ENCODE data around the gene ATF4. TPM values are rescaled to one million over a fixed set of nuclear protein-coding genes. Genes with fewer than 3 reads are reported as not detected.
A peak's percentile ranks its signal among the peaks of the same experiment; 100 is the strongest.

ATF4 gene
- total RNA-seq, 2 experiments from 2014 or later, result 806 to 814 TPM

DNA sequence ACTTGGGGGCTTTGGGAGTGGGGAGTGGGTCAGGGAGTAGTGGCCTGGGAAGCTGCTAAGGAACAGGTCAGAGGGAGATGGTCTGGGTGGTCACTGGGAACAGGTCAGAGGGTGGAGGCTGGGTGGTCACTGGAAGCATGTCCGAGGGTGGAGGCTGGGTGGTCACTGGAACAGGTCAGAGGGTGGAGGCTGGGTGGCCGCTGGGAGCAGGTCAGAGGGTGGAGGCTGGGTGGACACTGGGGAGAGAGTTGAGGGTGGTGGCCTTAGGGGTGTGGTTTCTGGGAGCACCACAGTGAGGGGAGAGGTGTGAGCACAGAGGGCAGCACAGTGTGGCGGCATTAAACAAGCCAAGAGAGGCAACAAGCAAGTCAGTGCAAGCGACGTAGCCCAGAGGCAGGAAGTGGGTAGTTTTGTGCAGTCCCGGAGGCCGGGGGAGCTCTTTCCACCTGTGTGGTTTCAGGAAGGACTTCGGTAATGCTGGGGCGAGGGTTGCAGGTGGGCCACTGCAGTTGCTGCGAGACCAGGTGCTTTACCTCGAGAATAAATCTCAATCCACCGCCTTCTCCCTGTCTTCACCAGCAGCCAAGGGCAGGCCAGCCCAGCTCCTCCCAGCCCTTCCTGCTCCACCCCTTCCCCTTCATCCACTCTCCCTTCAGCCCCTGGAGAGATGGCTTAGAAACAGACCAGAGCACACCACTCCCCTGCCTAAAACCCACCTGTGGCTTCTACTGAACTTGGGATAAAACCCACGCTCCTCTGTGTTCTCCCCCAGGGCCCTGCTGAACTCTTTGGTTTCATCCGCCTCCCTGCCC, 47.0 kb downstream of the ATF4 start:
- no peaks in the 10 kb centered on the region for H3K36me3 Mint-ChIP-seq
- DNase-seq, result peak; percentile 40
- H3K27me3 Mint-ChIP-seq, result no peaks in the 10 kb centered on the region
- no peak overlapping the region for H3K4me3 Mint-ChIP-seq
- no peak overlapping the region for H3K27ac Mint-ChIP-seq
- peaks cover 10% of the 10 kb centered on the region for H3K4me1 Mint-ChIP-seq
- no peaks in the 10 kb centered on the region for H3K9me3 Mint-ChIP-seq

DNA sequence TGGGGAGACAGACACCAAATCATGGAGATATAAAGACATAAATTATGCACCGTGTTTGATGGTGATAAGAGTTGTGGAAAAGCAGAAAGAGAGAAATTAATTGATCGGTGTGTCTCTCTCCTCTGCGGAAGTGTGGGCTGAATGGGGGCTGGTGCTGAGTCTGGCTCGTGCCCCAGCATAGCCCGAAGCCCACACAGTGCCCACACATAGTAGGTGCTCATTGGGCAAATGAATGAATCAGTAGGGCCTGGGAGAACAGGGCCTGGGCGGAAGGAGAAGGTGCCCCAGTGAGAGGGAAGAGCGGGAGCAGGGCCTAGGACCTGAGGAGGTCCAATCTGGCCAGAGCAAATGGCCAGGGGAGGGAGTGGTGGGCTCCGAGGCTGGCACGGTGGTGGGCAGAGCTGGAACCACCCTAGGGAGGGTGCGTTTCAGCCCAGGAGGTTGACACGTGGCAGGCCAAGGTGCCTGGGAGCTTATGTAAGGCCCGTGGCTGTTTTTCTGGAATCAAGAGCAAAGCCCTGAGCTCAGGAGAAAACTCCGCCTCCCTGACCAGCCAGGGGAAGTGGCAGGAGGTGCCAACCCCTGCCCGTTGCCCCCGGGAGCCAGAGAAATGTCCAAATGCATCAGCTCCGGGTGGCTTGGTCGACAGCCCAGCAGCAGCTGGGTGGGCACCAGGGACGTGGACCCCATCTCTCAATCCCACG, 48.1 kb downstream of the ATF4 start:
- H3K36me3 Mint-ChIP-seq, result no peaks in the 10 kb centered on the region
- peaks cover 10% of the 10 kb centered on the region for H3K4me1 Mint-ChIP-seq
- H3K4me3 Mint-ChIP-seq, result no peak overlapping the region
- H3K27me3 Mint-ChIP-seq, result no peaks in the 10 kb centered on the region
- no peak for DNase-seq
- H3K27ac Mint-ChIP-seq, result no peak overlapping the region
- no peaks in the 10 kb centered on the region for H3K9me3 Mint-ChIP-seq

- no peaks in the 10 kb centered on the region for H3K27me3 Mint-ChIP-seq
- H3K4me3 Mint-ChIP-seq, result no peak overlapping the region
- no peak overlapping the region for H3K27ac Mint-ChIP-seq
- no peaks in the 10 kb centered on the region for H3K36me3 Mint-ChIP-seq
- no peaks in the 10 kb centered on the region for H3K9me3 Mint-ChIP-seq
- H3K4me1 Mint-ChIP-seq, result peaks cover 10% of the 10 kb centered on the region
- DNase-seq, result no peak
These were observed 48.7 kb downstream of the ATF4 start for GRCh38 chr22:39569066-39569465.

GRCh38 chr22:39570226-39570625, 49.9 kb downstream of the ATF4 start:
- no peaks in the 10 kb centered on the region for H3K9me3 Mint-ChIP-seq
- no peak for DNase-seq
- H3K36me3 Mint-ChIP-seq, result no peaks in the 10 kb centered on the region
- peaks cover 10% of the 10 kb centered on the region for H3K4me1 Mint-ChIP-seq
- no peak overlapping the region for H3K4me3 Mint-ChIP-seq
- H3K27me3 Mint-ChIP-seq, result no peaks in the 10 kb centered on the region
- H3K27ac Mint-ChIP-seq, result no peak overlapping the region

DNA sequence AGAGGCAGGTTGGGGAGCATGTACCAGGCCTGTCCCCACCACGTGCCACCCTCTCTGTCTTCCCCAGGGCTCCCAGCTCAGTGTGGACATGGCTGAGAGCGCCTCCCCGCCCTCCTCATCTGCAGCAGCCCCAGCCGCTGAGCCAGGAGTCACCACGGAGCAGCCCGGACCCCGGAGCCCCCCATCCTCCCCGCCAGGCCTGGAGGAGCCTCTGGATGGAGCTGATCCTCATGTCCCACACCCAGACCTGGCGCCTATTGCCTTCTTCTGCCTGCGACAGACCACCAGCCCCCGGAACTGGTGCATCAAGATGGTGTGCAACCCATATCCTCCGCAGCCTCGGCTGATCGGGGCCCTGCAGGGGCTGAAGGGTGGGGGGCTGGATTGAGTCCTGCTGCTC, 50.3 kb downstream of the ATF4 start, which contains the start of gene CACNA1I:
TSS of gene CACNA1I (plus strand) at position 89 of the 400 bp plus-strand sequence. CDS start at position 89, 0 bp downstream.
- no peak within 1 kb of the TSS for H3K4me3 Mint-ChIP-seq
- no peaks in the 10 kb centered on the region for H3K27me3 Mint-ChIP-seq
- H3K9me3 Mint-ChIP-seq, result no peaks in the 10 kb centered on the region
- peaks cover 10% of the 10 kb centered on the region for H3K4me1 Mint-ChIP-seq
- no peaks in the 10 kb centered on the region for H3K36me3 Mint-ChIP-seq
- no peak within 1 kb of the TSS for H3K27ac Mint-ChIP-seq
- DNase-seq, result no peak

DNA sequence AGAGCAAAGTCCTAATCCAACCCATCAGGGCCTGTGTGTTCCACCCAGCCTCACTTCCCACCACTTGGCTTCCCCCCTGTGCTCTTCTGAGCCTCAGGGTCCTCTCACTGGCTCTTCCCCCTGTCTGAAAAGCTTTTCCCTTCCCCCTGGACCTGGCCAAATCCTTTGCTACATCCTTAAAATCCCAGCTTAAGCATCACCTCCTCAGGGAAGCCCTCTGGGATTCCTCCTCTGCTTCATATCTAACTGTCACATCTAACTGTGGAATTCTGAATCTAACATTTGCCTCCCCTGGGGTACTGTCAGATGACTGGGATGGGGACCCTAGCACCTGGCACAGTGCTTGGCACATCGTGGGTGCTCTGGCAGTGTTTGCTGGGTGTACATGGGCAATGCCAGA, 51.2 kb downstream of the ATF4 start:
- no peaks in the 10 kb centered on the region for H3K27me3 Mint-ChIP-seq
- DNase-seq, result no peak
- H3K27ac Mint-ChIP-seq, result no peak overlapping the region
- no peak overlapping the region for H3K4me3 Mint-ChIP-seq
- H3K9me3 Mint-ChIP-seq, result no peaks in the 10 kb centered on the region
- H3K36me3 Mint-ChIP-seq, result no peaks in the 10 kb centered on the region
- H3K4me1 Mint-ChIP-seq, result peaks cover 10% of the 10 kb centered on the region

Other genes with a start within 250 kb of the ATF4 start
- 1,000 to 10,000 TPM; 3,164 to 3,255 TPM for gene RPL3, start 200.9 kb upstream of the ATF4 start, total RNA-seq
- 1 to 10 TPM; 7.4 to 9.3 TPM for gene SYNGR1, start 170.6 kb upstream of the ATF4 start, total RNA-seq
- 10 to 100 TPM; 17.1 to 18.2 TPM for gene TAB1, start 120.8 kb upstream of the ATF4 start, total RNA-seq
- 1 to 10 TPM; 1.0 to 1.2 TPM for gene MGAT3, start 63.5 kb upstream of the ATF4 start, total RNA-seq
- gene MIEF1, start 18.3 kb upstream of the ATF4 start, total RNA-seq, result 10 to 100 TPM; 62.9 to 65.0 TPM
- 100 to 1,000 TPM; 104 to 113 TPM for gene RPS19BP1, start 12.2 kb downstream of the ATF4 start, total RNA-seq
- under 1 TPM; 0.26 to 0.27 TPM for gene CACNA1I, start 50.2 kb downstream of the ATF4 start, total RNA-seq

Measured in activated naive CD8-positive, alpha-beta T cell treated with anti-CD3 and anti-CD28 coated beads for 36 hours (primary cell).